Liver (tissue), 9 donors: Measurements from ENCODE around the gene POLR3GL. TPM values are rescaled to one million over a fixed set of nuclear protein-coding genes. Genes with fewer than 3 reads are reported as not detected.
"Not testable (repeated sequence)": the region's sequence is repeated elsewhere in the genome, so short reads cannot be mapped to it uniquely, and the experiment has no call there.

ENCODE experiments used
- DNase-seq: peaks from one replicate; pipeline ENCODE4 v3.0.0-alpha.2; 2017; ENCODE audit warnings: low spot score
- H3K27ac ChIP-seq, 2 donors: one replicate each; pipeline ENCODE4 v1.7.0; 2013; ENCODE audit warnings: inconsistent platforms in 2 of 2, low read length in 2 of 2, control low read depth in 1 of 2, low read depth in 1 of 2, mild to moderate bottlenecking in 1 of 2
- H3K27me3 ChIP-seq, 4 donors: one replicate each; pipeline versions ENCODE4 v1.6.1 to v1.7.0; 2013; ENCODE audit warnings: low read length in 3 of 4, inconsistent platforms in 1 of 4, mild to moderate bottlenecking in 1 of 4, moderate library complexity in 1 of 4; ENCODE audit not compliant: control insufficient read depth in 4 of 4, insufficient read depth in 4 of 4
- H3K36me3 ChIP-seq, 4 donors: one replicate each; pipeline versions ENCODE4 v1.6.1 to v1.7.0; 2013; ENCODE audit warnings: low read length in 3 of 4, mild to moderate bottlenecking in 3 of 4, low read depth in 1 of 4, moderate library complexity in 1 of 4; ENCODE audit not compliant: control insufficient read depth in 4 of 4, insufficient read depth in 3 of 4
- H3K4me1 ChIP-seq, 4 donors: one replicate each; pipeline versions ENCODE4 v1.6.1 to v1.7.0; 2013; ENCODE audit warnings: low read length in 3 of 4, mild to moderate bottlenecking in 3 of 4, moderate library complexity in 1 of 4; ENCODE audit not compliant: control insufficient read depth in 4 of 4, insufficient read depth in 4 of 4
- H3K4me3 ChIP-seq, 3 donors: one replicate each; pipeline versions ENCODE4 v1.6.1 to v1.7.0; 2013; ENCODE audit warnings: low read length in 3 of 3, control low read depth in 1 of 3, low read depth in 1 of 3, mild to moderate bottlenecking in 1 of 3
- H3K9ac ChIP-seq, 2 donors: one replicate each; pipeline ENCODE4 v1.7.0; 2013; ENCODE audit warnings: low read length in 2 of 2, mild to moderate bottlenecking in 2 of 2, moderate library complexity in 2 of 2, control low read depth in 1 of 2, low read depth in 1 of 2
- H3K9me3 ChIP-seq, 4 donors: one replicate each; pipeline versions ENCODE4 v1.6.1 to v1.7.0; 2013; ENCODE audit warnings: low read length in 3 of 4; ENCODE audit not compliant: control insufficient read depth in 4 of 4
- CTCF ChIP-seq: fragments of 150-350 bp; IDR thresholded peaks from 2 replicates; pipeline ENCODE4 v1.5.1; 2017; ENCODE audit warnings: improper control_type of control experiment, low read depth, low read length; ENCODE audit not compliant: missing input control
- EGR1 ChIP-seq, 2 donors: IDR thresholded peaks; 2 replicates each; pipeline ENCODE4 v1.6.1; 2016 to 2018; ENCODE audit warnings: antibody characterized with exemption in 2 of 2, low read depth in 2 of 2
- FOXA2 ChIP-seq: IDR thresholded peaks from 2 replicates; pipeline ENCODE4 v1.6.1; 2016; ENCODE audit warnings: antibody characterized with exemption
- GABPA ChIP-seq, 2 donors: IDR thresholded peaks in 1 of 2; conservative IDR thresholded peaks in 1 of 2; 2 replicates each; pipeline ENCODE4 v1.6.1; 2016; ENCODE audit warnings: antibody characterized with exemption in 2 of 2, mild to moderate bottlenecking in 1 of 2, moderate library complexity in 1 of 2
- HNF4A ChIP-seq, 2 donors: conservative IDR thresholded peaks; 2 replicates each; pipeline ENCODE4 v1.6.1; 2016; ENCODE audit warnings: antibody characterized with exemption in 2 of 2, mild to moderate bottlenecking in 2 of 2
- HNF4G ChIP-seq: IDR thresholded peaks from 2 replicates; pipeline ENCODE4 v1.6.1; 2016; ENCODE audit warnings: antibody characterized with exemption
- JUND ChIP-seq, 2 donors: IDR thresholded peaks; 2 replicates each; pipeline ENCODE4 v1.6.1; 2016; ENCODE audit warnings: antibody characterized with exemption in 2 of 2
- MAX ChIP-seq: IDR thresholded peaks from 2 replicates; pipeline ENCODE4 v1.6.1; 2016; ENCODE audit warnings: antibody characterized with exemption
- RXRA ChIP-seq, 2 donors: IDR thresholded peaks; 2 replicates each; pipeline ENCODE4 v1.6.1; 2017 to 2018; ENCODE audit warnings: antibody characterized with exemption in 2 of 2, mild to moderate bottlenecking in 1 of 2
- TAF1 ChIP-seq: conservative IDR thresholded peaks from 2 replicates; pipeline ENCODE4 v1.6.1; 2016; ENCODE audit warnings: antibody characterized with exemption, mild to moderate bottlenecking
- YY1 ChIP-seq: IDR thresholded peaks from 2 replicates; pipeline ENCODE4 v1.6.1; 2016; ENCODE audit warnings: antibody characterized with exemption, mild to moderate bottlenecking
- ZBTB33 ChIP-seq: IDR thresholded peaks from 2 replicates; pipeline ENCODE4 v1.6.1; 2016; ENCODE audit warnings: antibody characterized with exemption
- WGBS: extraction: QIAGEN DNeasy Blood & Tissue Kit; methylation state at CpG from one replicate; pipeline ENCODE4 v1.1.7; 2013; 5-methylcytosine and 5-hydroxymethylcytosine counted together
- polyA plus RNA-seq, 2 donors: library from polyadenylated mRNA; stranded (reverse) in 1 of 2; unstranded in 1 of 2; fragments of 200-250 nt in 1 of 2; fragments of >200 nt in 1 of 2; fragmentation: Nextera tagmentation in 1 of 2; extraction: Ambion mirVana in 1 of 2; gene quantifications; one replicate each; pipeline versions ENCODE4 v1.2.1 to v1.2.3, GENCODE V29; 2013 to 2015
- total RNA-seq, 2 donors: library from RNA; depleted of rRNA; stranded (reverse); fragments of >200 nt; gene quantifications; one replicate each; pipeline ENCODE4 v1.2.3, GENCODE V29; 2014
- donor health status: healthy.
- donor health status: healthy.
- donor health status: healthy.
- donor health status: healthy.
- donor health status: healthy.

POLR3GL gene
- total and polyA plus RNA-seq, 4 donors = 11.9 to 23.4 (median 16.2) TPM

GRCh38 chr1:145927916-145928643 is 36.4 kb upstream of the POLR3GL start:
- no peak for DNase-seq
- H3K36me3 ChIP-seq = peaks cover 0 to 3% (median 2%) of the 10 kb centered on the region in 4 donors
- no peaks in the 10 kb centered on the region for H3K9me3 ChIP-seq
- no peaks in the 10 kb centered on the region for H3K27me3 ChIP-seq
- WGBS = 63% methylated on average over 20 of the region's 20 CpGs
- H3K9ac ChIP-seq = peak overlapping the region; percentile 92 to 100
- H3K4me3 ChIP-seq = peak overlapping the region; percentile 66 to 88 (median 86)
- H3K4me1 ChIP-seq = peaks cover 0 to 9% (median 6%) of the 10 kb centered on the region in 4 donors
- peak overlapping the region; percentile 95 to 96 for H3K27ac ChIP-seq
- no peak for TF ChIP-seq RXRA (IDR thresholded peaks at IDR 0.05)
- TF ChIP-seq ZBTB33 = no peak
- TF ChIP-seq CTCF = no peak
- TF ChIP-seq GABPA (IDR thresholded peaks at IDR 0.05 in 1 of 2, conservative IDR thresholded peaks at IDR 0.05 in 1 of 2) = no peak
- TF ChIP-seq HNF4A (conservative IDR thresholded peaks at IDR 0.05) = no peak
- TF ChIP-seq FOXA2 = no peak
- TF ChIP-seq JUND (IDR thresholded peaks at IDR 0.05) = no peak
- no peak for TF ChIP-seq HNF4G
- TF ChIP-seq TAF1 = no peak
- no peak for TF ChIP-seq YY1

GRCh38 chr1:145932522-145933009 is 31.9 kb upstream of the POLR3GL start:
- 69% methylated on average over 9 of the region's 9 CpGs for WGBS
- not testable (repeated sequence) for DNase-seq, H3K4me1 ChIP-seq, H3K27me3 ChIP-seq, H3K4me3 ChIP-seq, H3K9me3 ChIP-seq, H3K9ac ChIP-seq, H3K27ac ChIP-seq
- peaks cover 2 to 17% (median 8%) of the 10 kb centered on the region in 4 donors for H3K36me3 ChIP-seq

GRCh38 chr1:145935708-145936107 is 28.8 kb upstream of the POLR3GL start:
- Histone ChIP-seq H3K27ac (no peak overlapping the region), H3K36me3 (peaks cover 2 to 17% (median 8%) of the 10 kb centered on the region in 4 donors), H3K27me3 (no peaks in the 10 kb centered on the region), H3K9me3 (no peaks in the 10 kb centered on the region), H3K9ac (no peak overlapping the region), H3K4me1 (peaks cover 0 to 2% (median 0%) of the 10 kb centered on the region in 4 donors), H3K4me3 (no peak overlapping the region)
- DNase-seq = no peak
- no peak for TF ChIP-seq EGR1 (IDR thresholded peaks at IDR 0.05; ENCODE audit: low read depth in 2 of 2)
- TF ChIP-seq MAX = no peak
